ENCODE data around the gene FNDC11. TPM values are rescaled to one million over a fixed set of nuclear protein-coding genes. Genes with fewer than 3 reads are reported as not detected.

The FNDC11 gene
- total RNA-seq, 4 donors from 2014 or later, result 0.12 to 0.39 TPM; not detected in 2

- intact Hi-C loops (cut with DNase I; ENCODE audit: low total_unique reads), result no loop called here
- no peak for DNase-seq (ENCODE audit: low spot score in 2 of 2)
- no peak overlapping the region for H3K4me3 ChIP-seq (ENCODE audit: low read depth, poor library complexity, severe bottlenecking)
- WGBS, 2 donors, result 84 to 86% methylated on average over 24 to 27 of the region's 27 CpGs
- TF ChIP-seq POLR2A (IDR thresholded peaks at IDR 0.05) (no peak), CTCF (IDR thresholded peaks at IDR 0.05) (no peak)
Measured at GRCh38 chr20:63529180-63529860, 24.6 kb upstream of the FNDC11 start.

DNA sequence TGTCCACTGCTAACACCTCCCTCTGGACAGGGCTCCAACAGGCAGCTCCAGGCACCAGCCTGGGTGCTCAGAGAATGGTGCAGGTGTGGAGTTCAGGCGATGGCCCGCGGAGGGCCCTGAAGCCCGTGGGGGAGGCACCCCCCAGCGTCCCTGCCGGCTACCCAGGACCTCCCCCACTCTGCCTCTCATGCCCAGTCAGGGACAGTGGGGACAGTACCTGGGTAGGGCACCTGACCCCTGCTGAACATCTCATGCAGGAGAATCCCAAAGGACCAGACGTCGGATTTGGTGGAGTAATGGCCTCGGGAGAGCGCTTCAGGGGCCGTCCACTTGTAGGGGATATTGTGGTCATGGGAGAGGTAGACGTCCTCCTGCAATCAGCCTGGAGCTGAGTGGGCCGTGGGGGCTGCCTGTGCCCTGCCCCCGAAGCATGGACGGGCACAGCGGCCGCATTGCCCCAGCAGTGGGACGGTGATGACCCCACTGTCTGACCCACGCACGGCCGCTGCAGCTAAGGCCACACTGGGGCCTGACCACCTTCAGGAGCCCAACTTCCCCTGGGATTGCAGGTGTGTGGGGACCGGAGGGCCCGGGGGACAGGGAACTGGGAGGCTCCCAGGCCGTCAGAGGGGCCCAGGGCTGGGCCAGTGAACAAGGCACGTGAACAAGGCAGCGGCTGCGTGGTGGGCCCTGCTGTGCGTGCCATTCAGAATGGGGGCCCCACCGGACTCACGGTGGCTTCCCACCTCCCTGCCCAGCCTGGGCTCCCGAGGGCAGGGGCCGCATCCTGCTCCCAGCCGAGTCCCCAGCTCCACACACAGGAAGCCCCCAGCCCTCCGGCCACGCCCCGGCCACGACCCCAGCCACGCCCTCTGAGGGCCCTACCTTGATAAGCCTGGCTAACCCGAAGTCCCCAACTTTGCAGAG, 23.8 kb upstream of the FNDC11 start:
- intact Hi-C loops (cut with DNase I; ENCODE audit: low total_unique reads), result no loop called here
- DNase-seq (ENCODE audit: low spot score in 2 of 2), result no peak
- no peak for TF ChIP-seq POLR2A (IDR thresholded peaks at IDR 0.05)
- no peak for TF ChIP-seq CTCF (IDR thresholded peaks at IDR 0.05)
- no peak overlapping the region for H3K4me3 ChIP-seq (ENCODE audit: low read depth, poor library complexity, severe bottlenecking)
- 75 to 85% methylated on average over 15 to 37 of the region's 39 CpGs for WGBS, 2 donors

DNA sequence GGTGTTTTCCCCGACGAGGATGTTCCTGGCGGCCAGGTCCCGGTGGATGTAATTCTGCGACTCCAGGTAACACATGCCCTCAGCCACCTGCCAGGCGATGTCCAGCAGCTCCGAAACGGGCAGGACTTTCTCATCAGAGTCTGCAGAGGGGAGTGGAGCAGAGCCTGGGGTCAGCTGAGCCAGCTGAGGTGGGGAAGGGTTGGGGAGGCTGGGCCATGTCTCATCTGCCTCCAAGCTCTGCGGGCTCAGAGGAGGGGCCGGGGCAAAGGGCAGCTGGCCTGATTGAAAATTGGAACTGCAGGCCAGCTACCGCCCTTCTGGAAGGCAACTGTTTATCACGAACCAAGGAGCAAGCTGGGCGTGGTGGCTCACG, 23.2 kb upstream of the FNDC11 start:
- H3K4me3 ChIP-seq (ENCODE audit: low read depth, poor library complexity, severe bottlenecking), result no peak overlapping the region
- intact Hi-C loops (cut with DNase I; ENCODE audit: low total_unique reads), result no loop called here
- 79 to 81% methylated on average over 12 to 14 of the region's 14 CpGs for WGBS, 2 donors
- TF ChIP-seq CTCF (IDR thresholded peaks at IDR 0.05) (no peak), POLR2A (IDR thresholded peaks at IDR 0.05) (no peak)
- DNase-seq (ENCODE audit: low spot score in 2 of 2), result no peak

GRCh38 chr20:63531686-63532448, 22.1 kb upstream of the FNDC11 start:
- intact Hi-C loops (cut with DNase I; ENCODE audit: low total_unique reads), result no loop called here
- H3K4me3 ChIP-seq (ENCODE audit: low read depth, poor library complexity, severe bottlenecking), result no peak overlapping the region
- no peak for DNase-seq (ENCODE audit: low spot score in 2 of 2)
- 73% methylated on average over 26 to 27 of the region's 27 CpGs for WGBS, 2 donors
- peak in 1 of 3 donors; percentile 59 for TF ChIP-seq CTCF (IDR thresholded peaks at IDR 0.05)
- no peak for TF ChIP-seq POLR2A (IDR thresholded peaks at IDR 0.05)

DNA sequence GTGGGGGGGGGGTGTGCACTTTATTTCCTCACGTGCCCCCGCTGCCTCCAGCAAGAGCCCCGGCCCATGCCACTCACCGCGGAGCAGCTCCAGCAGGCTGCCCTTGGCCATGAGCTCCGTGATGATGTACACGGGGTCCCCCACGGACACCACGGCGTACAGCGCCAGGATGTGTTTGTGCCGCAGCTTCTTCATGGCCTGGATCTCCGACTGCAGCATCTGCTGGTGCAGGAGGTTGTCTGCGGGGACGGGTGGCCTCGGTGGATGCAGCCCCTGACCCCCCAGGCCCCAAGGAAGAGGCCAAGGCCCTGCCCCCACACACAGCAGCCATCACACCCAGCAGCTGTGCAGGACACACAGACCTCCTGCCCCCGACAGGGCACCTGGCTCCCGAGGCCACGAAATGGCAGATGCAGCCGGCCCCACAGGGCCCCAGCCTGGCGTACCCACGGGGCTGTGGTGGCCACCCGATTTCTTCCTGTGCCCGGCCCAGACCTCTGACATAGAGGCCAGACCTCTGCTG, 21.4 kb upstream of the FNDC11 start:
- no peak overlapping the region for H3K4me3 ChIP-seq (ENCODE audit: low read depth, poor library complexity, severe bottlenecking)
- DNase-seq (ENCODE audit: low spot score in 2 of 2), result no peak
- intact Hi-C loops (cut with DNase I; ENCODE audit: low total_unique reads), result no loop called here
- WGBS, 2 donors, result 76 to 81% methylated on average over 18 to 21 of the region's 24 CpGs
- TF ChIP-seq POLR2A (IDR thresholded peaks at IDR 0.05) (no peak), CTCF (IDR thresholded peaks at IDR 0.05) (no peak)
